ENCODE measurements around the gene SLIT3. TPM values are rescaled to one million over a fixed set of nuclear protein-coding genes. Genes with fewer than 3 reads are reported as not detected.

SLIT3 gene
- total and polyA plus RNA-seq, 2 donors (not counting 3 experiments of a cell fraction or from before 2014, with no cell fraction given): 0.90 to 1.0 TPM

DNA sequence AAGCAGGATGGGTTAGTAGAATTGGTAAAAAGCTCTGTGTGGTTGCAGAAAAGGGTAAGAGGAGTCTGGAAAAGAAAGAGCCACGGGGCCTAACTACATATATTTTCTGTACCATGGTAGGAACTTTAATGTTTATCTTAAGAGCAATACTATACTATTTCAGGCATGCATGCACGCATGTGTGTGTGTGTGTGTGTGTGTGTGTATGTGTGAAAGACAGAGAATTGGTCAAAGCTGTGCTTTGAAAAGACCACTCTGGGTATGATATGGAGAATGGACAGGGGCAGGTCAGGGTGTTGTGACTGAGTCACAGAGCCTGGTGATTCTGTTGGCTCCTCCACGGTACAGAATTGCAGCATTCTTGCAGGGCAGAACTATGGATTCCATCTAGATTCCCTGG is 339.3 kb downstream of the SLIT3 start:
- Histone ChIP-seq H3K4me1 (ENCODE audit: control insufficient read depth, extremely low read depth, insufficient read depth, low read length) (no peaks in the 10 kb centered on the region), H3K9me1 (replicated peaks; ENCODE audit: control insufficient read depth, extremely low read depth, insufficient read depth, low read length) (no peaks in the 10 kb centered on the region), H3K9me3 (replicated peaks; ENCODE audit: control insufficient read depth, insufficient read depth, low read length) (no peaks in the 10 kb centered on the region), H4K20me1 (replicated peaks; ENCODE audit: control insufficient read depth, extremely low read depth, insufficient read depth, low read length) (no peaks in the 10 kb centered on the region), H3K79me2 (ENCODE audit: control insufficient read depth, insufficient read depth, low read length) (no peaks in the 10 kb centered on the region), H3K27me3 (ENCODE audit: control insufficient read depth in 2 of 2, insufficient read depth in 2 of 2, low read length in 2 of 2) (no peaks in the 10 kb centered on the region), H3K9ac (replicated peaks; ENCODE audit: extremely low read depth, insufficient read depth, low read length) (no peak overlapping the region), H3K27ac (ENCODE audit: insufficient read depth, low read depth, low read length) (no peak overlapping the region), H3K4me2 (ENCODE audit: insufficient read depth, low read length) (no peak overlapping the region), H3K4me3 (replicated peaks in 1 of 3; ENCODE audit: insufficient read depth in 1 of 3, low read depth in 1 of 3, low read length in 3 of 3) (no peak overlapping the region), H2AFZ (ENCODE audit: low read depth, low read length) (no peak overlapping the region), H3K36me3 (ENCODE audit: control insufficient read depth in 2 of 2, extremely low read depth in 1 of 2, insufficient read depth in 2 of 2, low read length in 2 of 2) (no peaks in the 10 kb centered on the region)
- BruUV-seq (replicated peaks): no TSS peak
- FAIRE-seq (no peak), DNase-seq (ENCODE audit: low read depth, low spot score) (no peak)
- dilution Hi-C loops (cut with MboI; ENCODE audit: extremely low pct_ligation_motif_present, low sequenced_read_pairs): no loop called here
- CTCF ChIA-PET: no interaction called here
- POLR2A ChIA-PET: no interaction called here
- TF ChIP-seq EZH2 (IDR thresholded peaks at IDR 0.05; ENCODE audit: borderline replicate concordance, low read depth, low read length, severe bottlenecking): no peak
- TF ChIP-seq JUN (IDR thresholded peaks at IDR 0.05; ENCODE audit: borderline replicate concordance, insufficient read depth, insufficient read length, low read depth): no peak
- no peak for TF ChIP-seq FOS (IDR thresholded peaks at IDR 0.05; ENCODE audit: borderline replicate concordance, insufficient read depth, low read length)
- no peak for TF ChIP-seq POLR2AphosphoS5 (IDR thresholded peaks at IDR 0.05; ENCODE audit: insufficient read depth, low read depth, low read length)
- no peak for TF ChIP-seq MYC (IDR thresholded peaks at IDR 0.05; ENCODE audit: low read depth, low read length)
- no peak for TF ChIP-seq MAX (IDR thresholded peaks at IDR 0.05; ENCODE audit: insufficient read depth, insufficient read length)
- TF ChIP-seq GATA2 (IDR thresholded peaks at IDR 0.05; ENCODE audit: insufficient read depth, insufficient read length, low read depth, low read length): no peak
- TF ChIP-seq CTCF (IDR thresholded peaks at IDR 0.05; ENCODE audit: extremely low read depth in 1 of 2, insufficient read depth in 1 of 2, low read depth in 1 of 2, low read length in 2 of 2): no peak
- no peak for TF ChIP-seq POLR2A (IDR thresholded peaks at IDR 0.05; ENCODE audit: low read depth, low read length)
- intact Hi-C loops (cut with micrococcal nuclease): no loop called here
